Measurements from ENCODE around the gene FGF13. TPM values are rescaled to one million over a fixed set of nuclear protein-coding genes. Genes with fewer than 3 reads are reported as not detected.
A peak's percentile ranks its signal among the peaks of the same experiment; 100 is the strongest.

Gene FGF13
- total RNA-seq, 2 donors from 2014 or later, result 1.6 to 2.1 TPM

- no peak overlapping the region for H3K4me3 ChIP-seq
- H3K4me1 ChIP-seq, result no peaks in the 10 kb centered on the region
- no peaks in the 10 kb centered on the region for H3K36me3 ChIP-seq
- H3K9me3 ChIP-seq, result no peaks in the 10 kb centered on the region
- H3K27ac ChIP-seq, result no peak overlapping the region
- H3K9ac ChIP-seq (ENCODE audit: low read depth in 2 of 2, low read length in 2 of 2), result no peak overlapping the region
- no peaks in the 10 kb centered on the region for H3K27me3 ChIP-seq
- DNase-seq, result peak; percentile 36
- intact Hi-C loops (cut with DNase I), result loop anchor here (5.0 kb wide), 1 partner anchor 618 kb away; no protein-coding TSS in a partner anchor
- TF ChIP-seq CTCF (IDR thresholded peaks at IDR 0.05), result peak; percentile 74
Measured at GRCh38 chrX:138745196-138745595, 33.7 kb upstream of the FGF13 start.

GRCh38 chrX:138742217-138742616, 30.7 kb upstream of the FGF13 start:
- H3K27me3 ChIP-seq, result no peaks in the 10 kb centered on the region
- no peak overlapping the region for H3K4me3 ChIP-seq
- no peaks in the 10 kb centered on the region for H3K36me3 ChIP-seq
- intact Hi-C loops (cut with DNase I), result no loop called here
- no peak for DNase-seq
- no peak overlapping the region for H3K9ac ChIP-seq (ENCODE audit: low read depth in 2 of 2, low read length in 2 of 2)
- TF ChIP-seq CTCF (IDR thresholded peaks at IDR 0.05), result no peak
- H3K4me1 ChIP-seq, result no peaks in the 10 kb centered on the region
- no peaks in the 10 kb centered on the region for H3K9me3 ChIP-seq
- H3K27ac ChIP-seq, result no peak overlapping the region

GRCh38 chrX:138740341-138740740, 28.8 kb upstream of the FGF13 start:
- no peak overlapping the region for H3K9ac ChIP-seq (ENCODE audit: low read depth in 2 of 2, low read length in 2 of 2)
- no peak overlapping the region for H3K27ac ChIP-seq
- intact Hi-C loops (cut with DNase I), result no loop called here
- H3K36me3 ChIP-seq, result no peaks in the 10 kb centered on the region
- TF ChIP-seq CTCF (IDR thresholded peaks at IDR 0.05), result no peak
- no peaks in the 10 kb centered on the region for H3K4me1 ChIP-seq
- DNase-seq, result no peak
- no peaks in the 10 kb centered on the region for H3K27me3 ChIP-seq
- H3K4me3 ChIP-seq, result no peak overlapping the region
- no peaks in the 10 kb centered on the region for H3K9me3 ChIP-seq

- H3K4me3 ChIP-seq, result no peak overlapping the region
- H3K27ac ChIP-seq, result no peak overlapping the region
- intact Hi-C loops (cut with DNase I), result no loop called here
- TF ChIP-seq CTCF (IDR thresholded peaks at IDR 0.05), result no peak
- no peaks in the 10 kb centered on the region for H3K27me3 ChIP-seq
- no peak for DNase-seq
- H3K4me1 ChIP-seq, result no peaks in the 10 kb centered on the region
- H3K9ac ChIP-seq (ENCODE audit: low read depth in 2 of 2, low read length in 2 of 2), result no peak overlapping the region
- H3K9me3 ChIP-seq, result no peaks in the 10 kb centered on the region
- no peaks in the 10 kb centered on the region for H3K36me3 ChIP-seq
Measured at GRCh38 chrX:138723301-138723700, 11.8 kb upstream of the FGF13 start.

GRCh38 chrX:138719396-138719795, 7.9 kb upstream of the FGF13 start:
- Histone ChIP-seq H3K27me3 (no peaks in the 10 kb centered on the region), H3K4me1 (no peaks in the 10 kb centered on the region), H3K9ac (ENCODE audit: low read depth in 2 of 2, low read length in 2 of 2) (no peak overlapping the region), H3K27ac (no peak overlapping the region), H3K36me3 (no peaks in the 10 kb centered on the region), H3K9me3 (no peaks in the 10 kb centered on the region), H3K4me3 (no peak overlapping the region)
- TF ChIP-seq CTCF (IDR thresholded peaks at IDR 0.05), result no peak
- intact Hi-C loops (cut with DNase I), result no loop called here
- DNase-seq, result no peak

GRCh38 chrX:138718941-138719340, 7.4 kb upstream of the FGF13 start:
- no peaks in the 10 kb centered on the region for H3K36me3 ChIP-seq
- TF ChIP-seq CTCF (IDR thresholded peaks at IDR 0.05), result no peak
- DNase-seq, result no peak
- no peaks in the 10 kb centered on the region for H3K9me3 ChIP-seq
- H3K4me3 ChIP-seq, result no peak overlapping the region
- H3K9ac ChIP-seq (ENCODE audit: low read depth in 2 of 2, low read length in 2 of 2), result no peak overlapping the region
- H3K4me1 ChIP-seq, result no peaks in the 10 kb centered on the region
- intact Hi-C loops (cut with DNase I), result no loop called here
- no peaks in the 10 kb centered on the region for H3K27me3 ChIP-seq
- H3K27ac ChIP-seq, result no peak overlapping the region

Measured in colonic mucosa (tissue), 4 donors.